ENCODE measurements around the gene OR52N2. TPM values are rescaled to one million over a fixed set of nuclear protein-coding genes. Genes with fewer than 3 reads are reported as not detected.

OR52N2 gene
- total RNA-seq, 2 experiments from 2014 or later = not detected

GRCh38 chr11:5831196-5831829 lies 22.6 kb downstream of the OR52N2 start:
- DNase-seq = no peak
- Mint-ChIP-seq H3K4me3 (no peak overlapping the region), H3K9me3 (no peaks in the 10 kb centered on the region), H3K27me3 (ENCODE audit: low read depth) (peaks cover 8% of the 10 kb centered on the region), H3K4me1 (ENCODE audit: low read depth) (no peaks in the 10 kb centered on the region), H3K36me3 (ENCODE audit: low read depth) (no peaks in the 10 kb centered on the region), H3K27ac (no peak overlapping the region)
- intact Hi-C loops (cut with micrococcal nuclease) = no loop called here
- CTCF ChIA-PET = no interaction called here

DNA sequence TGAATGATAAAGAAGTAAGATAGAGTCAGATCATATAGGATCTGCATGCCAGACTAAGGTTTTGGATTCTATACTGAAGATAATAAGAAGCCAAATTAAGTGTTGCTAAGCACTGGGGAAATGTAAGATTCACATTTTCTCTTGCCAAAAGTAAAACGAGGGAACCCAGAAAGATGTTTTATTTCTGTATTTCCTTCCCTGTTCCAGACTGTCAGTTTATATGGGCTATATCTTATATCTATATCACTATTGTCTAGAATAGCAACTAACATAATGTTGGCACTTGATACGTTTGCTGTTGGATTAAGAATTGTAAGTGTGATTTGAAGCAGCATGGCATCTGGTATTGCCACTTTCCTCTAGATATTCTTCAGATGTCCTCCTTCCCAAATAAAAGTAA lies 24.7 kb downstream of the OR52N2 start:
- intact Hi-C loops (cut with micrococcal nuclease) = no loop called here
- Mint-ChIP-seq H3K27ac (no peak overlapping the region), H3K27me3 (ENCODE audit: low read depth) (peaks cover 12% of the 10 kb centered on the region), H3K4me1 (ENCODE audit: low read depth) (no peaks in the 10 kb centered on the region), H3K36me3 (ENCODE audit: low read depth) (no peaks in the 10 kb centered on the region), H3K4me3 (no peak overlapping the region), H3K9me3 (no peaks in the 10 kb centered on the region)
- CTCF ChIA-PET = no interaction called here
- DNase-seq = no peak

GRCh38 chr11:5837695-5838094 lies 29.0 kb downstream of the OR52N2 start:
- peaks cover 17% of the 10 kb centered on the region for H3K27me3 Mint-ChIP-seq (ENCODE audit: low read depth)
- no peaks in the 10 kb centered on the region for H3K36me3 Mint-ChIP-seq (ENCODE audit: low read depth)
- no peak for DNase-seq
- intact Hi-C loops (cut with micrococcal nuclease) = no loop called here
- CTCF ChIA-PET = no interaction called here
- H3K4me3 Mint-ChIP-seq = no peak overlapping the region
- no peaks in the 10 kb centered on the region for H3K9me3 Mint-ChIP-seq
- H3K27ac Mint-ChIP-seq = no peak overlapping the region
- H3K4me1 Mint-ChIP-seq (ENCODE audit: low read depth) = no peaks in the 10 kb centered on the region

- intact Hi-C loops (cut with micrococcal nuclease) = no loop called here
- H3K27ac Mint-ChIP-seq = no peak within 1 kb of the TSS
- DNase-seq = no peak
- CTCF ChIA-PET = no interaction called here
- H3K4me1 Mint-ChIP-seq (ENCODE audit: low read depth) = no peaks in the 10 kb centered on the region
- peaks cover 13% of the 10 kb centered on the region for H3K27me3 Mint-ChIP-seq (ENCODE audit: low read depth)
- H3K36me3 Mint-ChIP-seq (ENCODE audit: low read depth) = no peaks in the 10 kb centered on the region
- H3K4me3 Mint-ChIP-seq = no peak within 1 kb of the TSS
- no peaks in the 10 kb centered on the region for H3K9me3 Mint-ChIP-seq
These were observed 33.1 kb downstream of the OR52N2 start, which contains the start of gene OR52E6 for GRCh38 chr11:5841797-5842196. TSS of gene OR52E6 (minus strand) at chr11:5841897. CDS start at chr11:5841897, 0 bp downstream.

DNA sequence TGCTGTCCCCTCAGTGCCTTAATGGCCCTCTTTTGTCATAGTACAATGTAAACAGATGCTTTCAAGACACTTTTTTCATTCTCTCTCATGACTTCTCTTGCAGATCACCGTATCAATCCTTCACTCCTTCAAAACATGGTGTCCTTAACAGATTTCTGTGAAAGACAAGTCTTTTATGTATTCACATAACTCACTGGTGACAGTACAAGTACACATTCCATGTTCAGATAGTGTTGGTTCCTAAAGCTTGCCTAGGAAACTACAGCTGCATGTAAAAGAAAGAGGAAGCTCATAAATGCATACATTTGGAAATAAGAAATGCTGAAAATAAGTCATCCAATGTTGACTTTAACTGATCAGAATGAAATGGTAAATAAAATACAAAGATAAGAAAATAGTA lies 38.0 kb downstream of the OR52N2 start:
- no peak for DNase-seq
- H3K4me3 Mint-ChIP-seq = no peak overlapping the region
- H3K9me3 Mint-ChIP-seq = no peaks in the 10 kb centered on the region
- intact Hi-C loops (cut with micrococcal nuclease) = no loop called here
- H3K4me1 Mint-ChIP-seq (ENCODE audit: low read depth) = no peaks in the 10 kb centered on the region
- H3K27ac Mint-ChIP-seq = no peak overlapping the region
- H3K27me3 Mint-ChIP-seq (ENCODE audit: low read depth) = peaks cover 3% of the 10 kb centered on the region
- no peaks in the 10 kb centered on the region for H3K36me3 Mint-ChIP-seq (ENCODE audit: low read depth)
- CTCF ChIA-PET = interaction anchor here (0.7 kb wide), 1 partner anchor 291 kb away, joined by 3 read pairs; no protein-coding TSS in a partner anchor

GRCh38 chr11:5847711-5848110 lies 39.0 kb downstream of the OR52N2 start:
- CTCF ChIA-PET = interaction anchor here (0.6 kb wide), 1 partner anchor 11 kb away, joined by 3 read pairs; no protein-coding TSS in a partner anchor
- intact Hi-C loops (cut with micrococcal nuclease) = no loop called here
- Mint-ChIP-seq H3K27me3 (ENCODE audit: low read depth) (peaks cover 7% of the 10 kb centered on the region), H3K27ac (no peak overlapping the region), H3K9me3 (no peaks in the 10 kb centered on the region), H3K36me3 (ENCODE audit: low read depth) (no peaks in the 10 kb centered on the region), H3K4me1 (ENCODE audit: low read depth) (no peaks in the 10 kb centered on the region), H3K4me3 (no peak overlapping the region)
- no peak for DNase-seq

GRCh38 chr11:5851002-5851401 lies 42.3 kb downstream of the OR52N2 start:
- CTCF ChIA-PET = no interaction called here
- Mint-ChIP-seq H3K27me3 (ENCODE audit: low read depth) (peaks cover 23% of the 10 kb centered on the region), H3K4me1 (ENCODE audit: low read depth) (no peaks in the 10 kb centered on the region), H3K9me3 (peaks cover 2% of the 10 kb centered on the region), H3K36me3 (ENCODE audit: low read depth) (no peaks in the 10 kb centered on the region), H3K27ac (no peak overlapping the region), H3K4me3 (no peak overlapping the region)
- DNase-seq = no peak
- intact Hi-C loops (cut with micrococcal nuclease) = no loop called here

DNA sequence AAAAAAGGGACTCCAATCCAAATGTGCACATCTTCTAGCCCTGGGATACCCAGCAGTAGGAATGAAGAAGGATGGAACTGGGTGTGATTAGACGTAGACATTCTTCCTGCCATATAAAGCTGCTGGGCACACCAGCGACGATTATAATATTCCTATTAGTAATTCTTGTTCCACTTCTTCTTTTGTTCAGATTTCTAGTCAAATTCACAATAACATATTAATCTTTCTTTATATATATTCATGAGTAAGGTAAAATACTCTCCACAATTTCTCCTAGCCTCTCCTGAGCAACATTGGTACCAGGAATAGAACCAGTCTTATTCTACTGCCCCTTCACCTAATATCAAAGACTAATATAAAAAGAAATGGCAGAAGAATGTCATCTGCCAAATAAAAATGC lies 48.9 kb downstream of the OR52N2 start, which contains the start of gene OR52E8:
Gene OR52E8, minus strand, starts transcription at position 101 of the 400 bp plus-strand sequence. Its CDS starts 0 bp downstream, at position 101.
- no peaks in the 10 kb centered on the region for H3K4me1 Mint-ChIP-seq (ENCODE audit: low read depth)
- no peak for DNase-seq
- no peak within 1 kb of the TSS for H3K4me3 Mint-ChIP-seq
- peaks cover 2% of the 10 kb centered on the region for H3K9me3 Mint-ChIP-seq
- CTCF ChIA-PET = no interaction called here
- no peaks in the 10 kb centered on the region for H3K36me3 Mint-ChIP-seq (ENCODE audit: low read depth)
- H3K27ac Mint-ChIP-seq = no peak within 1 kb of the TSS
- intact Hi-C loops (cut with micrococcal nuclease) = no loop called here
- peaks cover 28% of the 10 kb centered on the region for H3K27me3 Mint-ChIP-seq (ENCODE audit: low read depth)

GRCh38 chr11:5865826-5866225 lies 57.1 kb downstream of the OR52N2 start:
- H3K27me3 Mint-ChIP-seq (ENCODE audit: low read depth) = peaks cover 24% of the 10 kb centered on the region
- no peak overlapping the region for H3K27ac Mint-ChIP-seq
- H3K9me3 Mint-ChIP-seq = peaks cover 3% of the 10 kb centered on the region
- CTCF ChIA-PET = no interaction called here
- H3K4me3 Mint-ChIP-seq = no peak overlapping the region
- no peak for DNase-seq
- no peaks in the 10 kb centered on the region for H3K36me3 Mint-ChIP-seq (ENCODE audit: low read depth)
- H3K4me1 Mint-ChIP-seq (ENCODE audit: low read depth) = no peaks in the 10 kb centered on the region
- intact Hi-C loops (cut with micrococcal nuclease) = no loop called here

Other genes with a start within 250 kb of the OR52N2 start
- gene OR52B6, start 228.0 kb upstream of the OR52N2 start, total RNA-seq = not detected
- 1 to 10 TPM; 2.1 to 2.6 TPM for gene TRIM6, start 212.3 kb upstream of the OR52N2 start, total RNA-seq
- gene TRIM34, start 183.9 kb upstream of the OR52N2 start, total RNA-seq = 10 to 100 TPM; 12.8 to 12.9 TPM
- 10 to 100 TPM; 37.2 to 38.0 TPM for gene TRIM5, start 123.8 kb upstream of the OR52N2 start, total RNA-seq
- gene TRIM22, start 119.1 kb upstream of the OR52N2 start, total RNA-seq = 100 to 1,000 TPM; 280 to 292 TPM
- under 1 TPM in 1 of 2 experiments, not detected in 1; 0.20 TPM for gene OR56B1, start 72.5 kb upstream of the OR52N2 start, total RNA-seq
- gene OR52N4, start 54.7 kb upstream of the OR52N2 start, total RNA-seq = under 1 TPM; 0.74 to 0.99 TPM
- not detected for gene OR52N5, start 25.6 kb upstream of the OR52N2 start, total RNA-seq
- under 1 TPM; 0.07 to 0.15 TPM for gene OR52N1, start 17.7 kb upstream of the OR52N2 start, total RNA-seq
- gene OR52E6, start 33.0 kb downstream of the OR52N2 start, total RNA-seq = not detected
- gene OR52E8, start 48.8 kb downstream of the OR52N2 start, total RNA-seq = not detected
- not detected for gene OR52E4, start 71.7 kb downstream of the OR52N2 start, total RNA-seq
- gene OR52E5, start 84.3 kb downstream of the OR52N2 start, total RNA-seq = not detected
- gene OR56A3, start 133.3 kb downstream of the OR52N2 start, total RNA-seq = not detected
- gene OR56A5, start 159.6 kb downstream of the OR52N2 start, total RNA-seq = not detected
- gene OR52L1, start 178.1 kb downstream of the OR52N2 start, total RNA-seq = not detected
- not detected for gene OR56A4, start 198.0 kb downstream of the OR52N2 start, total RNA-seq
- gene OR56A1, start 221.8 kb downstream of the OR52N2 start, total RNA-seq = not detected